ENCODE measurements around the gene KRT31.

The KRT31 gene

GRCh38 chr17:41396996-41397660 is at the start of gene KRT31:
TSS of gene KRT31 (minus strand) at chr17:41397608. CDS start at chr17:41397539, 69 bp downstream.
- H3K9me3 ChIP-seq (ENCODE audit: insufficient read depth, low read length) = no peaks in the 10 kb centered on the region
- no peak within 1 kb of the TSS for H2AFZ ChIP-seq (ENCODE audit: low read depth, low read length)
- no peak within 1 kb of the TSS for H3K27ac ChIP-seq (ENCODE audit: low read length)
- TF ChIP-seq CTCF (IDR thresholded peaks at IDR 0.05; ENCODE audit: low read depth, low read length) = no peak
- peaks cover 15% of the 10 kb centered on the region for H3K27me3 ChIP-seq (ENCODE audit: low read depth, low read length)
- H3K4me1 ChIP-seq (ENCODE audit: low read length) = no peaks in the 10 kb centered on the region
- H3K4me3 ChIP-seq (ENCODE audit: low read length) = no peak within 1 kb of the TSS
- H3K36me3 ChIP-seq (replicated peaks; ENCODE audit: low read depth, low read length) = no peaks in the 10 kb centered on the region
- no peaks in the 10 kb centered on the region for H4K20me1 ChIP-seq (ENCODE audit: insufficient read depth, low read length)
- no peaks in the 10 kb centered on the region for H3K79me2 ChIP-seq (ENCODE audit: low read length)
- no peak within 1 kb of the TSS for H3K9ac ChIP-seq (ENCODE audit: low read length)
- H3K4me2 ChIP-seq (ENCODE audit: low read length) = no peak within 1 kb of the TSS

- Histone ChIP-seq H2AFZ (ENCODE audit: low read depth, low read length) (no peak overlapping the region), H3K79me2 (ENCODE audit: low read length) (no peaks in the 10 kb centered on the region), H3K4me3 (ENCODE audit: low read length) (no peak overlapping the region), H3K4me2 (ENCODE audit: low read length) (no peak overlapping the region), H4K20me1 (ENCODE audit: insufficient read depth, low read length) (no peaks in the 10 kb centered on the region), H3K27me3 (ENCODE audit: low read depth, low read length) (peaks cover 55% of the 10 kb centered on the region), H3K4me1 (ENCODE audit: low read length) (no peaks in the 10 kb centered on the region), H3K27ac (ENCODE audit: low read length) (no peak overlapping the region), H3K36me3 (replicated peaks; ENCODE audit: low read depth, low read length) (no peaks in the 10 kb centered on the region), H3K9me3 (ENCODE audit: insufficient read depth, low read length) (no peaks in the 10 kb centered on the region), H3K9ac (ENCODE audit: low read length) (no peak overlapping the region)
- TF ChIP-seq CTCF (IDR thresholded peaks at IDR 0.05; ENCODE audit: low read depth, low read length) (no peak), EZH2phosphoT487 (IDR thresholded peaks at IDR 0.05; ENCODE audit: low read depth) (no peak)
Measured at GRCh38 chr17:41446806-41447205, 49.4 kb upstream of the KRT31 start.

- Histone ChIP-seq H3K27me3 (ENCODE audit: low read depth, low read length) (peaks cover 59% of the 10 kb centered on the region), H3K36me3 (replicated peaks; ENCODE audit: low read depth, low read length) (no peaks in the 10 kb centered on the region), H2AFZ (ENCODE audit: low read depth, low read length) (no peak overlapping the region), H3K9me3 (ENCODE audit: insufficient read depth, low read length) (no peaks in the 10 kb centered on the region), H3K4me2 (ENCODE audit: low read length) (no peak overlapping the region), H3K4me1 (ENCODE audit: low read length) (no peaks in the 10 kb centered on the region), H4K20me1 (ENCODE audit: insufficient read depth, low read length) (no peaks in the 10 kb centered on the region), H3K79me2 (ENCODE audit: low read length) (no peaks in the 10 kb centered on the region), H3K9ac (ENCODE audit: low read length) (no peak overlapping the region), H3K27ac (ENCODE audit: low read length) (no peak overlapping the region), H3K4me3 (ENCODE audit: low read length) (no peak overlapping the region)
- TF ChIP-seq CTCF (IDR thresholded peaks at IDR 0.05; ENCODE audit: low read depth, low read length) (no peak), EZH2phosphoT487 (IDR thresholded peaks at IDR 0.05; ENCODE audit: low read depth) (no peak)
Measured at GRCh38 chr17:41444640-41445039, 47.2 kb upstream of the KRT31 start.

GRCh38 chr17:41444186-41444585 is 46.8 kb upstream of the KRT31 start:
- H4K20me1 ChIP-seq (ENCODE audit: insufficient read depth, low read length) = no peaks in the 10 kb centered on the region
- no peak overlapping the region for H3K9ac ChIP-seq (ENCODE audit: low read length)
- H3K4me2 ChIP-seq (ENCODE audit: low read length) = no peak overlapping the region
- H3K27ac ChIP-seq (ENCODE audit: low read length) = no peak overlapping the region
- H3K79me2 ChIP-seq (ENCODE audit: low read length) = no peaks in the 10 kb centered on the region
- no peaks in the 10 kb centered on the region for H3K36me3 ChIP-seq (replicated peaks; ENCODE audit: low read depth, low read length)
- no peak for TF ChIP-seq CTCF (IDR thresholded peaks at IDR 0.05; ENCODE audit: low read depth, low read length)
- no peak for TF ChIP-seq EZH2phosphoT487 (IDR thresholded peaks at IDR 0.05; ENCODE audit: low read depth)
- peaks cover 59% of the 10 kb centered on the region for H3K27me3 ChIP-seq (ENCODE audit: low read depth, low read length)
- H3K4me3 ChIP-seq (ENCODE audit: low read length) = no peak overlapping the region
- H2AFZ ChIP-seq (ENCODE audit: low read depth, low read length) = no peak overlapping the region
- no peaks in the 10 kb centered on the region for H3K9me3 ChIP-seq (ENCODE audit: insufficient read depth, low read length)
- H3K4me1 ChIP-seq (ENCODE audit: low read length) = no peaks in the 10 kb centered on the region
